Right lobe of liver (tissue), 6 donors: Measurements from ENCODE around the gene EYA4. TPM values are rescaled to one million over a fixed set of nuclear protein-coding genes. Genes with fewer than 3 reads are reported as not detected.

Experiments used
- ATAC-seq, 4 donors: fragments of 200-7000 bp; cut with Tn5 transposase; one replicate each; pipeline ENCODE4 v1.9.1; 2020; ENCODE audit warnings: mild to moderate bottlenecking in 4 of 4, moderate library complexity in 4 of 4
- DNase-seq, 3 donors: peaks; one replicate each; pipeline ENCODE4 v3.0.0-alpha.2; 2020
- H3K27ac ChIP-seq, 3 donors: fragments of 200-600 bp; one replicate each; pipeline ENCODE4 v1.8.0; 2022
- H3K27me3 ChIP-seq, 2 donors: fragments of 200-600 bp; one replicate each; pipeline ENCODE4 v1.8.0; 2022
- H3K36me3 ChIP-seq, 4 donors: fragments of 200-600 bp; sonication (generic) in 1 of 4; one replicate each; pipeline versions ENCODE4 v1.5.1 to v1.8.0; 2017 to 2022; ENCODE audit warnings: control low read depth in 1 of 4
- H3K4me1 ChIP-seq, 4 donors: fragments of 200-600 bp; sonication (generic) in 1 of 4; one replicate each; pipeline versions ENCODE4 v1.5.1 to v1.8.0; 2017 to 2022; ENCODE audit warnings: control low read depth in 1 of 4
- H3K4me3 ChIP-seq, 3 donors: fragments of 200-600 bp; one replicate each; pipeline ENCODE4 v1.8.0; 2022
- H3K9me3 ChIP-seq, 4 donors: fragments of 200-600 bp; sonication (generic) in 1 of 4; one replicate each; pipeline versions ENCODE4 v1.5.1 to v1.8.0; 2017 to 2022; ENCODE audit warnings: control low read depth in 1 of 4
- POLR2A ChIP-seq: fragments of 450-650 bp; IDR thresholded peaks from one replicate; pipeline ENCODE4 v1.6.1; 2017; ENCODE audit warnings: antibody characterized with exemption, mild to moderate bottlenecking
- WGBS: methylation state at CpG from one replicate; pipeline ENCODE4 v1.1.6; 2018; ENCODE audit warnings: low coverage, low lambda C conversion rate; ENCODE audit not compliant: insufficient coverage; ENCODE audit errors: missing lambda C conversion rate; 5-methylcytosine and 5-hydroxymethylcytosine counted together
- intact Hi-C, 2 donors: fragments of 100-400 bp; cut with DNase I; formaldehyde crosslinking; loops; one replicate each; pipeline versions ENCODE4 v1.11.2 to v1.14.1; 2022
- total RNA-seq, 6 experiments: library from RNA; depleted of rRNA in 2 of 6; stranded (reverse); fragments of >200 nt in 2 of 6; fragmentation: NEBNext Ultra II Directional in 3 of 6; extraction: Animal tissue kit (Norgen Biotek cat#: 25700) in 3 of 6; gene quantifications; one replicate each; pipeline versions ENCODE4 v1.1.0 to v1.2.4, GENCODE V29; 2016 to 2023
- TF ChIP-seq, protein P1 (sequence below), 4 donors: fragments of 200-600 bp in 3 of 4; fragments of 450-650 bp in 1 of 4; IDR thresholded peaks; one replicate each; pipeline versions ENCODE4 v1.5.1 to v1.8.0; 2016 to 2022; ENCODE audit warnings: antibody characterized with exemption in 4 of 4, mild to moderate bottlenecking in 2 of 4
- donor health status: DM: no; HTN: yes; CAD: no.
- donor health status: DM: no; HTN: no; CAD: no.
- donor health status: DM: no; HTN: no; CAD: no.
- donor health status: DM: no; HTN: yes; CAD: no.
- donor health status: DM: no; HTN: yes; CAD: no.

EYA4 gene
- total RNA-seq, 6 experiments from 2014 or later, result 0.09 to 0.37 (median 0.35) TPM; not detected in 1

DNA sequence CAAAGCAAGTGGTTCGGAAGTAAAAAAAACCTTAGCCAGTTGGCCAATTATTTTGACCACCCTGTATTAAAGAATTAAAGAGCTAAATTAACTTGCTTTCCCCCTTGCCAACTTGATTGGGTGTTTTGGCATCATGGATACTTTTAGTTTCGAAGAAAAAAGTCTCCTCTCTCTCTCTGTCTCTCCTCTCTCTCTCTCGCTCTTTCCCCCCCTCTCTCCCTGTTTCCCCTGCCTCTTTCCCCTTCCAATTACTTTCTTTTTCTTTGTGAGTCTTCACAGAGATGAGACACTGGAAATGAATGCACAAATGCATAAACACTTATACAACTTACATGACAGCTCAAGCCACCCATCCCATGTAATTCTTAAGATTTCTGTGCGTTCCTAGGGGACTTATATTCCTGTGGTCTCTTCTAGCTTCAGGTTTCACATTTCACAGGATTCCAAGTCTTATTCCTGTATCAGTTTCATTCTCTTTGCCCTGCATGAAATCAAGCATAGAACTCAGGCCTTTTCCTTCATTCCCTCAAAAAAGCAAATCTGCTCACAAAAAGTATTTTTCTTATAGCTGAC is 32.9 kb upstream of the EYA4 start:
- Histone ChIP-seq H3K4me1 (no peaks in the 10 kb centered on the region), H3K36me3 (no peaks in the 10 kb centered on the region), H3K27ac (no peak overlapping the region), H3K4me3 (no peak overlapping the region), H3K9me3 (no peaks in the 10 kb centered on the region), H3K27me3 (no peaks in the 10 kb centered on the region)
- TF ChIP-seq POLR2A, result no peak
- TF ChIP-seq, protein P1, sequence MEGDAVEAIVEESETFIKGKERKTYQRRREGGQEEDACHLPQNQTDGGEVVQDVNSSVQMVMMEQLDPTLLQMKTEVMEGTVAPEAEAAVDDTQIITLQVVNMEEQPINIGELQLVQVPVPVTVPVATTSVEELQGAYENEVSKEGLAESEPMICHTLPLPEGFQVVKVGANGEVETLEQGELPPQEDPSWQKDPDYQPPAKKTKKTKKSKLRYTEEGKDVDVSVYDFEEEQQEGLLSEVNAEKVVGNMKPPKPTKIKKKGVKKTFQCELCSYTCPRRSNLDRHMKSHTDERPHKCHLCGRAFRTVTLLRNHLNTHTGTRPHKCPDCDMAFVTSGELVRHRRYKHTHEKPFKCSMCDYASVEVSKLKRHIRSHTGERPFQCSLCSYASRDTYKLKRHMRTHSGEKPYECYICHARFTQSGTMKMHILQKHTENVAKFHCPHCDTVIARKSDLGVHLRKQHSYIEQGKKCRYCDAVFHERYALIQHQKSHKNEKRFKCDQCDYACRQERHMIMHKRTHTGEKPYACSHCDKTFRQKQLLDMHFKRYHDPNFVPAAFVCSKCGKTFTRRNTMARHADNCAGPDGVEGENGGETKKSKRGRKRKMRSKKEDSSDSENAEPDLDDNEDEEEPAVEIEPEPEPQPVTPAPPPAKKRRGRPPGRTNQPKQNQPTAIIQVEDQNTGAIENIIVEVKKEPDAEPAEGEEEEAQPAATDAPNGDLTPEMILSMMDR (IDR thresholded peaks at IDR 0.05), result no peak
- DNase-seq (no peak), ATAC-seq (no peak)
- intact Hi-C loops, result no loop called here
- WGBS, result 66% methylated on average over 4 of the region's 4 CpGs

DNA sequence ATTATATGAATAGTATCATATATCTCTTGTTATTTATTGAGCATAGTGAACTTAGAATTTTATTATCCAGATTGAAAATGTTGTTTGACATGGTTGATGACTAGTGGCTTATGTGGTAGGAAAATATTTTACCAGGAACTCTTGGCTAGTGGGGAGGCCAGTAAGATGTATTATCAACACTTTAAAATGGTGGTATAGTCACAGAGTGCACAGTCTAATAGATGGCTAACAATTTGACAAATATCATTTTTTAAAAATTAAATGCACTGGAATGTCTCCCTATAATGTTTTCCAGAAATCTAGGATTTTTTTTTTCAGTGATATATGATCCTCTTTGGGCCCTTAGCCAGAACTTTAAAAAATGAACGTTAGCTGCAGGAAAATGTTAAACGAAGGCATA is 26.9 kb upstream of the EYA4 start:
- DNase-seq (no peak), ATAC-seq (no peak)
- Histone ChIP-seq H3K9me3 (no peaks in the 10 kb centered on the region), H3K4me3 (no peak overlapping the region), H3K36me3 (no peaks in the 10 kb centered on the region), H3K4me1 (no peaks in the 10 kb centered on the region), H3K27ac (no peak overlapping the region), H3K27me3 (no peaks in the 10 kb centered on the region)
- intact Hi-C loops, result no loop called here
- WGBS, result 34% methylated on average over 2 of the region's 2 CpGs
- TF ChIP-seq POLR2A, result no peak
- TF ChIP-seq, protein P1 (IDR thresholded peaks at IDR 0.05), result no peak

DNA sequence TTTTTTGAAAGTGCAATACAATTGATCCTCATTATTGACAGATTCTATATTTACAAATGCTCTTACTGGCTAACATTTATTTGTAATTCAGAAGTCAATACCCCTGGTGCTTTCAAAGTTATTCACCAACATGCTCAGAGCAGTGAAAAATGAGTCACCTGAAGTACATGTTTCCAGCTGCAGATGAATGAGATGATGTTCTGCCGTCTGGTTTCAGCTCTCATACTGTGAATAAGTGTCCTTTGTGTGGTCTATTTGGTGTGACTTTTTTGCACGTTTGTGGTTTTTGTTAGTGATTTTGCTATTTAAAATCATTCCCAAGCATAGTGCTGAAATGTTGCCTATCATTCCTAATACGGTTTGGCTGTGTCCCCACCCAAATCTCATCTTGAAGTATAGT is 22.3 kb upstream of the EYA4 start:
- 29% methylated on average over 3 of the region's 3 CpGs for WGBS

DNA sequence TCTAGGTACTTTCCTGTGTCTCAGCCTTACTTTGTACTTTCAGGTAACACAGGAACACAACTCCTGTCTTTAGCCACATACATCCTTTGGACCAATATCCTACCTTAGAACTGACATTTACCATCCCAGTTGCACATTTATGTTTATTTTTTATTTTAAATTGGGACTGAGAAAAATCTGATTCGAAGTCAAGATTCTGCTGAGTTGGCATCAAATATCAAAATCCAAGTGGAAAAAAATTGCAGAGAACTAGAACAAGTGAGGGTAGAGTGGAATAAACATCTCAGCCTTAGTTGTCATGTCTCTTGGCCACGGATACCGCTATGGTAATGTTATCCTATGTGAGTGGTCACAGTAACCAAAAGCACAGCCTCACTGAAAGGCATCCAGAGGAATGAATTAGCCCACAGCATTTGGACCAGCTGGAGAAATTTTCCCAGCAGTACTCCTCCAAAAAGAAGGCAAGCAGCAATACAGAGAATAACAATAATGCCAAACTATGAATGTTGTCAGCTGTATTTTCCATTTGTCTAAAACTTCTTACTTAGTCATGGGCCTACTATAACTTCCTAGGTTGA is 17.6 kb upstream of the EYA4 start:
- H3K27me3 ChIP-seq, result no peaks in the 10 kb centered on the region
- DNase-seq (no peak), ATAC-seq (no peak)
- no peak overlapping the region for H3K4me3 ChIP-seq
- no peaks in the 10 kb centered on the region for H3K9me3 ChIP-seq
- peaks cover 0 to 9% (median 0%) of the 10 kb centered on the region in 4 donors for H3K4me1 ChIP-seq
- no peak overlapping the region for H3K27ac ChIP-seq
- intact Hi-C loops, result no loop called here
- no peaks in the 10 kb centered on the region for H3K36me3 ChIP-seq
- TF ChIP-seq, protein P1 (IDR thresholded peaks at IDR 0.05), result no peak
- TF ChIP-seq POLR2A, result no peak
- 89% methylated on average over 3 of the region's 3 CpGs for WGBS

More for the DNA sequence above, 22.3 kb upstream of the EYA4 start:
- Histone ChIP-seq H3K27ac (no peak overlapping the region), H3K36me3 (no peaks in the 10 kb centered on the region), H3K4me1 (no peaks in the 10 kb centered on the region), H3K9me3 (no peaks in the 10 kb centered on the region), H3K4me3 (no peak overlapping the region), H3K27me3 (no peaks in the 10 kb centered on the region)
- ATAC-seq, result peak in 1 of 4 donors; percentile 39
- intact Hi-C loops, result no loop called here
- TF ChIP-seq POLR2A, result no peak
- TF ChIP-seq, protein P1 (IDR thresholded peaks at IDR 0.05), result no peak
- no peak for DNase-seq
